ENCODE results near the gene KLHDC3.

Gene KLHDC3

DNA sequence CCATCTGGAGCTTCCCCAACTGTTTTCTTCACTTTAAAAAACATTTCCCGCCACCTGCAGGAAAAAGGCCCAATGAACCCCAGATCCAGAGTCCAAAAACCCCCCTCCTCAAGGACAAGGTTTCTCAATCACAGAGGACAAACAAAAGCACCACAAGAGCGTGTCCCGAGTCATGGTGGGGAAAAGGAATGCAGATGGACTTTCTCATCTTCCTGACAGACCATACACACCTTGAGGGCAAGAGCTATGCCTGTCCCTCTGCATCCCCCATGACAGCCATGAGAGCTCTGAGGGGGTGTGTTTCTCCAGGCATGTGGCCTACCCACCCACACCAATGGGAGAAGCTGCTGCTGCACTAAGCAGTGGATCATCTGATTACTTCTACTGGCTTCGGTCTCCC is 44.1 kb upstream of the KLHDC3 start:
- peaks cover 2% of the 10 kb centered on the region for H3K4me1 ChIP-seq (ENCODE audit: insufficient read depth, low read length, severe bottlenecking)
- no peak overlapping the region for H2AFZ ChIP-seq (ENCODE audit: low read length)
- no peak overlapping the region for H3K9ac ChIP-seq (ENCODE audit: low read length)
- H3K9me2 ChIP-seq (ENCODE audit: low read depth, low read length), result no peaks in the 10 kb centered on the region
- H3K4me3 ChIP-seq (ENCODE audit: low read depth, low read length, poor library complexity, severe bottlenecking), result no peak overlapping the region
- no peaks in the 10 kb centered on the region for H4K20me1 ChIP-seq (ENCODE audit: insufficient read depth, low read length)
- no peak overlapping the region for H3K4me2 ChIP-seq (ENCODE audit: low read length)
- H3K27ac ChIP-seq (ENCODE audit: low read depth, low read length, poor library complexity, severe bottlenecking), result no peak overlapping the region
- H3K27me3 ChIP-seq (ENCODE audit: insufficient read depth, low read length), result no peaks in the 10 kb centered on the region
- H3K36me3 ChIP-seq (ENCODE audit: insufficient read depth, low read length), result peaks cover 19% of the 10 kb centered on the region
- no peaks in the 10 kb centered on the region for H3K9me3 ChIP-seq (ENCODE audit: low read length)
- H3F3A ChIP-seq (ENCODE audit: insufficient read depth, low read length), result no peaks in the 10 kb centered on the region
- TF ChIP-seq, protein P1, sequence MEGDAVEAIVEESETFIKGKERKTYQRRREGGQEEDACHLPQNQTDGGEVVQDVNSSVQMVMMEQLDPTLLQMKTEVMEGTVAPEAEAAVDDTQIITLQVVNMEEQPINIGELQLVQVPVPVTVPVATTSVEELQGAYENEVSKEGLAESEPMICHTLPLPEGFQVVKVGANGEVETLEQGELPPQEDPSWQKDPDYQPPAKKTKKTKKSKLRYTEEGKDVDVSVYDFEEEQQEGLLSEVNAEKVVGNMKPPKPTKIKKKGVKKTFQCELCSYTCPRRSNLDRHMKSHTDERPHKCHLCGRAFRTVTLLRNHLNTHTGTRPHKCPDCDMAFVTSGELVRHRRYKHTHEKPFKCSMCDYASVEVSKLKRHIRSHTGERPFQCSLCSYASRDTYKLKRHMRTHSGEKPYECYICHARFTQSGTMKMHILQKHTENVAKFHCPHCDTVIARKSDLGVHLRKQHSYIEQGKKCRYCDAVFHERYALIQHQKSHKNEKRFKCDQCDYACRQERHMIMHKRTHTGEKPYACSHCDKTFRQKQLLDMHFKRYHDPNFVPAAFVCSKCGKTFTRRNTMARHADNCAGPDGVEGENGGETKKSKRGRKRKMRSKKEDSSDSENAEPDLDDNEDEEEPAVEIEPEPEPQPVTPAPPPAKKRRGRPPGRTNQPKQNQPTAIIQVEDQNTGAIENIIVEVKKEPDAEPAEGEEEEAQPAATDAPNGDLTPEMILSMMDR (IDR thresholded peaks at IDR 0.05; ENCODE audit: low read length), result no peak
- TF ChIP-seq EZH2 (IDR thresholded peaks at IDR 0.05; ENCODE audit: borderline replicate concordance, low read length), result no peak
- H3K79me2 ChIP-seq (ENCODE audit: insufficient read depth, low read length), result no peaks in the 10 kb centered on the region

DNA sequence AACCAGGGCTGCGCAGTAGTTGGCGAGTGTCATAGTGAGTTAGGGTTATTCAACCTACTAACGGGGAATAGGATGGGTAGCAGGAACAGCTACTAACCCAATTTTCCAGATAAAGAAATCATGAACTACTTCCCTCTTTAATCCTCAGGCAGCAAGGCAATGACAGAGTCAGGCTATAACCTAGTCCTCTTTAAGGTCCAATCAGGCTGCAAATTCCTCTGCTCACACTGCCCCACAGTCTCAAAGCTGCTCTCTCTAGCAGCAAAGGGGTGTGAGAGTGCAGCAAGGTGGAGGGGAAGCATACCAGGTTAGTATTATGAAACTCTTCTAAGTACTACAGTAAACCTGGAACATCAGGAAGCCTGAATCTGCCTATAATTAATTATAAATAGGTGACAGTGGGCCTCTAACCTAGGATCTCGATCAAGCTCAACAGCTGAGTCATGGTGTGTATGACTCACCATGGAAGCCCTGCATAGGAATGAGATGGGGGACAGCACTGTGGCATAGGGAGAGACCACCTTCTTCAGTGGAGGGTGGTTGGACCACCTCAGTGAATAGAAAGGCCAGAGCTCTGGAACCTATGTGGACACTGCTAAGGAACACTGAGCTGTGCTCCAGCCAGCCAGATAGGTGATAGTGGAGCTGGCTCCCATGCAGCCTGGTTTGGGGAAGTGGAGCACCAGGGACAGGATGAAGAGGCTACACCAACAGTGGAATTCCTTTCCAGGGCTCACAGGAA is 43.0 kb upstream of the KLHDC3 start:
- no peaks in the 10 kb centered on the region for H3K79me2 ChIP-seq (ENCODE audit: insufficient read depth, low read length)
- TF ChIP-seq, protein P1 (IDR thresholded peaks at IDR 0.05; ENCODE audit: low read length), result no peak
- no peak for TF ChIP-seq EZH2 (IDR thresholded peaks at IDR 0.05; ENCODE audit: borderline replicate concordance, low read length)
- H4K20me1 ChIP-seq (ENCODE audit: insufficient read depth, low read length), result no peaks in the 10 kb centered on the region
- no peaks in the 10 kb centered on the region for H3F3A ChIP-seq (ENCODE audit: insufficient read depth, low read length)
- H3K4me3 ChIP-seq (ENCODE audit: low read depth, low read length, poor library complexity, severe bottlenecking), result no peak overlapping the region
- H3K4me2 ChIP-seq (ENCODE audit: low read length), result no peak overlapping the region
- H3K9me3 ChIP-seq (ENCODE audit: low read length), result no peaks in the 10 kb centered on the region
- H2AFZ ChIP-seq (ENCODE audit: low read length), result no peak overlapping the region
- H3K9me2 ChIP-seq (ENCODE audit: low read depth, low read length), result no peaks in the 10 kb centered on the region
- no peaks in the 10 kb centered on the region for H3K27me3 ChIP-seq (ENCODE audit: insufficient read depth, low read length)
- H3K36me3 ChIP-seq (ENCODE audit: insufficient read depth, low read length), result peaks cover 25% of the 10 kb centered on the region
- H3K27ac ChIP-seq (ENCODE audit: low read depth, low read length, poor library complexity, severe bottlenecking), result no peak overlapping the region
- peaks cover 10% of the 10 kb centered on the region for H3K4me1 ChIP-seq (ENCODE audit: insufficient read depth, low read length, severe bottlenecking)
- H3K9ac ChIP-seq (ENCODE audit: low read length), result no peak overlapping the region

DNA sequence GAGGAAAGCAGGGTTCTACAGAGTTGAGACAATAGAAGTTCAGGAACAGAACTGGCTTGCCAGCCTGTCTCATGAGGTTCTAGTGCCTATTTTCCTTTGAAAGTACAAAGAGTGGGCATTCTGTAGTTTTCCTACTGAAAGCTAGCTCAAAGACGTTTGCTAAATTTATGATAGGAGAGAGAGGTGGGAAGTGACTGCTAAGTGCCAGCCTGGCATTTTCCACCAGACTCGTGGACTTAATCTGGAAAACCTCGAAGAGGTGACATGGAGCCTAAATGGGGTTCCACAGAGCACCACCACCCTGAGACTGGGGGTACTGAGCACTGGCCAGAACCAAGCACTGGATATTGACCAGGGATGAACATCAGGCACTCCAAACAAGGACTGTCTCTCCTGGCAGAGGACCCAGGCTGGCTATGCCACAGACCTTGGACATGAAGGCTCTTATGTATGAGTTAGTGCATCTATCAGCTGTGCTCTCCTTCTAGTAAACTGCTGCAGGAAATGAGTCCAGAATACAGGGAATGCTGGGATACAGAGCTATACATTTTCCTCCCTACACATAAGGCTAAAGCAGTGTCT is 42.2 kb upstream of the KLHDC3 start:
- Histone ChIP-seq H3K9ac (ENCODE audit: low read length) (no peak overlapping the region), H3K79me2 (ENCODE audit: insufficient read depth, low read length) (no peaks in the 10 kb centered on the region), H2AFZ (ENCODE audit: low read length) (no peak overlapping the region), H3K9me3 (ENCODE audit: low read length) (no peaks in the 10 kb centered on the region), H3K4me3 (ENCODE audit: low read depth, low read length, poor library complexity, severe bottlenecking) (no peak overlapping the region), H3F3A (ENCODE audit: insufficient read depth, low read length) (no peaks in the 10 kb centered on the region), H3K27me3 (ENCODE audit: insufficient read depth, low read length) (no peaks in the 10 kb centered on the region), H3K9me2 (ENCODE audit: low read depth, low read length) (no peaks in the 10 kb centered on the region), H3K4me2 (ENCODE audit: low read length) (no peak overlapping the region), H4K20me1 (ENCODE audit: insufficient read depth, low read length) (no peaks in the 10 kb centered on the region), H3K4me1 (ENCODE audit: insufficient read depth, low read length, severe bottlenecking) (peaks cover 11% of the 10 kb centered on the region), H3K36me3 (ENCODE audit: insufficient read depth, low read length) (peaks cover 27% of the 10 kb centered on the region), H3K27ac (ENCODE audit: low read depth, low read length, poor library complexity, severe bottlenecking) (no peak overlapping the region)
- TF ChIP-seq, protein P1 (IDR thresholded peaks at IDR 0.05; ENCODE audit: low read length), result no peak
- TF ChIP-seq EZH2 (IDR thresholded peaks at IDR 0.05; ENCODE audit: borderline replicate concordance, low read length), result no peak
